Stimulated activated CD4-positive, alpha-beta T cell treated with anti-CD3 and anti-CD28 coated beads, TNF-alpha, amount 100 ng/mL, for 1 hour (primary cell): Measurements from ENCODE around the gene IRF7.

ENCODE experiments used
- DNase-seq, 3 donors: peaks; one replicate each; pipeline ENCODE4 v3.0.0-alpha.2; 2020; ENCODE audit warnings: low read depth in 3 of 3, low spot score in 1 of 3

IRF7 gene

DNA sequence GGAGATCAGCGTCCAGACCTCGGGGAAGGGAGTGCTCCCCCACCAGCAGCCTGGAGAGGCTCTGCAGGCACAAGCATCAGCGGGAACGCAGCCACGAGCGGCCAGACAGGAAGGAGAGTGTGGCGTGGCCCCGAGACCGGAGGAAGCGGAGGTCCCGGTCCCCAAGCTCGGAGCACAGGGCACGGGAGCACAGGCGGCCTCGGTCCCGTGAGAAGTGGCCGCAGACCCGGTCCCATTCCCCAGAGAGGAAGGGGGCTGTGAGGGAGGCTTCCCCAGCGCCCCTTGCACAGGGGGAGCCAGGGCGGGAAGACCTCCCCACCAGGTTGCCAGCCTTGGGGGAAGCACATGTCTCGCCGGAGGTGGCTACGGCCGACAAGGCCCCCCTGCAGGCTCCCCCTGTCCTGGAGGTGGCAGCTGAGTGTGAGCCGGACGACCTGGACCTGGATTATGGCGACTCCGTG lies 6.9 kb downstream of the IRF7 start:
- DNase-seq, result no peak

DNA sequence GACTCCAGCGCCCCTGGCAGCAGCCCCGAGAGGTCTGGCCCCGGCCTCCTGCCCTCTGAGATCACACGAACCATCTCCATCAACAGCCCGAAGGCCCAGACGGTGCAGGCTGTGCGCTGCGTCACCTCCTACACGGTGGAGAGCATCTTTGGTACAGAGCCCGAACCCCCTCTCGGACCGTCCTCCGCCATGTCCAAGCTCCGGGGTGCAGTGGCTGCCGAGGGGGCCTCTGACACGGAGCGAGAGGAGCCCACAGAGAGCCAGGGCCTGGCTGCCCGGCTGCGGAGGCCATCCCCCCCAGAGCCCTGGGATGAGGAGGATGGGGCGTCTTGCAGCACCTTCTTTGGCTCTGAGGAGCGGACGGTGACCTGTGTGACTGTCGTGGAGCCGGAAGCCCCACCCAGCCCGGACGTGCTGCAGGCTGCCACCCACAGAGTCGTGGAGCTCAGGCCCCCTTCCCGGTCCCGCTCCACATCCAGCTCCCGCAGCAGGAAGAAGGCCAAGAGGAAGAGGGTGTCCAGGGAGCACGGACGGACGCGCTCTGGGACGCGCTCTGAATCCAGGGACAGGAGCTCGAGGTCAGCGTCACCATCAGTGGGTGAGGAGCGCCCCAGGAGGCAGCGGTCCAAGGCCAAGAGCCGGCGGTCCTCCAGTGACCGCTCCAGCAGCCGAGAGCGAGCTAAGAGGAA lies 7.6 kb downstream of the IRF7 start:
- DNase-seq, result no peak

DNA sequence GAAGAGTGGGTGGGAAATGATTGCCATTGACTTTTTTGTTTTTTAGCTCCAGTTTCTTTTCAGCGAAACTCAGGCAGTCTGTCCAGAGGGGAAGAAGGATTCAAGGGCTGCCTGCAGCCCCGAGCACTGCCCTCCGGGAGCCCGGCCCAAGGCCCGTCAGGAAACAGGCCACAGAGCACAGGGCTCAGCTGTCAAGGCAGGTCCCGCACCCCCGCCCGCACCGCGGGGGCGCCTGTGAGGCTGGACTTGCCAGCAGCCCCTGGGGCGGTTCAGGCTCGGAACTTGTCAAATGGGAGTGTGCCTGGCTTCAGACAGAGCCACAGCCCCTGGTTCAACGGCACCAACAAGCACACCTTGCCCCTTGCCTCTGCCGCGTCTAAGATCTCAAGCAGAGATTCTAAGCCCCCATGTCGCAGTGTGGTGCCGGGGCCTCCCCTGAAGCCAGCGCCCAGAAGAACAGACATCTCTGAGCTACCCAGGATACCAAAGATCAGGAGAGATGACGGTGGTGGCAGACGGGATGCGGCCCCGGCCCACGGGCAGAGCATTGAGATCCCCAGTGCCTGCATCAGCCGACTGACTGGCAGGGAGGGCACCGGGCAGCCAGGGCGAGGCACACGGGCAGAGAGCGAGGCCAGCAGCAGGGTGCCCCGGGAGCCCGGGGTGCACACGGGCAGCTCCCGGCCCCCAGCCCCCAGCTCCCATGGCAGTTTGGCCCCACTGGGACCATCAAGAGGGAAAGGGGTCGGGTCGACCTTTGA lies 8.6 kb downstream of the IRF7 start:
- DNase-seq, result no peak

DNA sequence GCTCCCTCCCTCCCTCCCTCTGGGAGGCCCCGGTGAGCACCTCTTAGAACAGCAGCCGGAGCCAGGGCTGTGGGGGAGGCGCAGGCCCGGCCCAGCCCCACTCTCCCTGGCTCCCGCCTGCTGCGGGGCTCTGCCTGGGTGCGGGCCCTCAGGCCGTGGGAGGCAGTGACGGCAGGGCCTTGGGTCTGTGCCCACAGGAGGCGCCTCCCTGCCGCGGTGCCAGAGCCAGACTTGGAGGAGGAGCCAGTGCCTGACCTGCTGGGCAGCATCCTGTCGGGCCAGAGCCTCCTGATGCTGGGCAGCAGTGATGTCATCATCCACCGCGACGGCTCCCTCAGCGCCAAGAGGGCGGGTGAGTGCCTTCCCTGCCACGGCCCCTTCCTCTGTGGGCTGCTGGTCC lies 9.5 kb downstream of the IRF7 start:
- DNase-seq, result no peak

DNA sequence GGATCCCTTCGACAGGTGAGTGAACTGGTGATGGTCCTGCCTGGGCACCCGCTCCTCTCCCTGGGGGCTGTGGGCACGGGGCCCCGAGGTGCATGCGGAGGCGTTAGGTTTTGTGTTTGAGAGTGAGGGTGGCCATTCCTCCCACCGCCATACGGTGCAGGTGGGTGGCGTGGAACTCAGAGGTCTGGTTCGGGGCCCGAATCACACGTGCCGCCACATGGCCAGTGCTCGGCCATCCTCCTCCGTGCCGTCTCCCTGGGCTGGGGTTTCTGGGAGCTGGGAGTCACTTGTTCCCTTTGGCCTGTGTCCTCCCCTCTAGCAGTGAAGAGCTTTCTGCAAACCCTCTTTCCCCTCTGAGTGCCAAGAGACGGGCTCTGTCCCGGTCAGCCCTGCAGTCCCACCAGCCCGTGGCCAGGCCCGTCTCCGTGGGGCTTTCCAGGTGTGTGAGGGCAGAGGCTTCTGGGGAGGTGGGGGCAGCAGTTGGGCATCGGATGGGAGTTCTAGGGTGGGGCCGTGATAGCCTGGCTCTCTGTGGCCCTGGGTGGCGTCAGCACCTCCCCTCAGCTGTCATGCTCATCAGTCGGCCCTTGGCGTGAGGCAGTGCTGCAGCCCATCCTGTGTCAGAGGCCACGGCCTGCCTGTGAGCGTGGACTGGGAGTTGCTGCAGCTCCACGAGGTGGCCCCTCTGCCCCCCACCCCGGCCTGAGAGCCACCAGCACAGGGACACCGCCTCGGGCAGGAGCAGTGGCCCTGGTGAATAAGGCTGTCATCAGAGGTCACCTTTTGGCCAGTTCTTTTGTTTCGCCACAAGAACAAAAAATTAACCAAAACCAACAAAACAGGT lies 10.2 kb downstream of the IRF7 start:
- DNase-seq, result no peak

DNA sequence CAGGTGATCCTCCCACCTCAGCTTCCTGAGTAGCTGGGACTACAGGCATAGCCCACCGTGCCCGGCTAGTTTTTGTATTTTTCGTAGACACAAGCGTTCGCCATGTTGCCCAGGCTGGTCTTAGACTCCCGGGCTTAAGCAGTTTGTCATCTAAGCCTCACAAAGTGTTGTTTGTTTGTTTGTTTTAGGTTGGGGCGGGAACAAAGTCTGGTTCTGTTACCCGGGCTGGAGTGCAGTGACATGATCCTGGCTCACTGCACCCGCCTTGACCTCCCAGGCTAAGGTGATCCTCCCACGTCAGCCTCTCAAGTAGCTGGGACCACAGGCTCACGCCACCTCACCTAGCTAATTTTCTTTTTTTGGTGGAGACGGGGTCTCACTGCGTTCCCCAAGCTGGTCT lies 12.6 kb downstream of the IRF7 start:
- no peak for DNase-seq

DNA sequence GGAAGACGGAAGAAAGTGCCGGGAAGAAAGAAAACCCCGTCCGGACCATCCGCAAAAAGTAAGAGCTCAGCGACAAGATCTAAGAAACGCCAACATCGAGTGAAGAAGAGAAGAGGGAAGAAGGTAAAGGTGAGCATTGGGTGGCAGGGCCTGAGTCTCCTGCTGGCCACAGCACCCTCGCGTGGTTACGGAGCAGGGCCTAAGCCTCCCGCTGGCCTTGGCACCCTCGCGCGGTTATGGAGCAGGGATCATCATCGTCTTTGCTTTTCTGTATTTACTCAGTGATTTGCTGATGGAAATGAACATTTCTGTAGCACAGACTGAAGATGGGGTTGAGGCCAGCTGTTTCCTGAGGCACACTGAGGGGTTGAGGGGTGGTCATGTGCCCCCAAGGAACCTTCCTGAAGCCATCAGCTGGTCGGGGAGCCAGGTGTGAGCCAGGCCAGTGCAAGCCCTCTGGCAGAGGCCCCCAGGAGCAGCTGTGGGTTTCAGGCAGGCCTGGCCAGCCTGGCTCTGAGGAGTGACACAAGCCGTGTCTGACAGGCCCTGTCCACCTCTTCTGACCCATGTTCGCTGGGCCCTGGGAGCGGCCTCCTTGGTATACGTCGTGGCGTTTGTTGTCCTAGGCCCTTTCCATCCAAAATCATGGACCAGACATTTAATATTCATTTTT lies 14.0 kb downstream of the IRF7 start:
- no peak for DNase-seq

DNA sequence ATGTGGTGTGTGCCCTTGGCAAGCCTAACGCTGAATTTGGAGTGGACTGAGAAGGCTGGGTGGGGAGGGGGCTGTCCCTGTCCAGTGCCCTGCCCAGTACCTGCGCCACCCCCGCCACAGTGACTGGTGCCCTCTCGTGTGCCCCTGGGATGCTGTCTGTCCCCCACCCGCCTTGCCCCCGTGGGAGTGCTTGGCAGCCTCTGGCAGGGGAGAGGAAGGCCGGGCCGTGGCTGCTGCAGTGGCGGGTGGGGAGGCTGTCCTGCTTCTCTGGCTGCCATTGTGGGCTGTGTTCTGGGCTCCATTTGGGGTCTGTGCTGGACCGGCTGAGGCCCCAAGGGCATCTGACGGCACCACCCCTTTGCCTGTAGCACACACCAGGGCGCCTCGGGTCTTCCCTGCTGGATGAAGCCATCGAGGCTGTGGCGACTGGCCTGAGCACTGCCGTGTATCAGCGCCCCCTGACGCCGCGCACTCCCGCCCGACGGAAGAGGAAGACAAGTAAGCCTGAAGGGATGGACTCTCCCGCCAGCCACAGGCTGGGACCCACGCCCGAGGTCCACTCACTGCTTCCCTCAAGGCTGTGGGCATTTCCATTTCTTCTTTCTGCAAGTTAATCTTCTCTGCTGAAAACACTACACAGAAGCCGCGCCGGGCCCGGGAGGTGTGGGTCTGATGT lies 17.6 kb downstream of the IRF7 start:
- DNase-seq, result no peak

DNA sequence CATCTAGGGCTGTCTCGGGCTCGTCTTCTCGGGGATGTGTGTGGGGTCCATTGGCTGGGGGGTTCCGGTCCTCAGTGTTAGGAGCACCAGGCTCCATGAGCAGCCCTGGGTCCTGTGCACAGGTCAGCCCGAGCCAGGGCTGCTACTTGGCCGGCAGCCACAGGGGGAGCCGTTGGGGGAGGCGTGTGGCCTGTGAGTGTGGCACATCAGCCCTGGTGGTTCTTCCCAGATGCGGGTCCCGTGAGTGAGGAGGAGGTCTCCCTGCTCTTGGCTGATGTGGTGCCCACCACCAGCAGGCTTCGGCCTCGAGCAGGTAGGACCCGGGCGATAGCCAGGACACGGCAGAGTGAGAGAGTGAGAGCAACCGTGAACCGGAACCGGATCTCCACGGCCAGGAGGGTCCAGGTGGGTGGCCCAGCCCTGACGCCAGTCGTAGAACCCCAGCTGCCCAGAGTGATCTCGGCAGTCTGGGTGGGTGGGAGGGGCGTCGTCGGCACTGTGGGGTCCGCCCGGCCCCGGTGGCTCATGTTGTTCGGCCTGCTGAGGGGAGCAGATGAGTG lies 18.5 kb downstream of the IRF7 start:
- DNase-seq, result no peak

DNA sequence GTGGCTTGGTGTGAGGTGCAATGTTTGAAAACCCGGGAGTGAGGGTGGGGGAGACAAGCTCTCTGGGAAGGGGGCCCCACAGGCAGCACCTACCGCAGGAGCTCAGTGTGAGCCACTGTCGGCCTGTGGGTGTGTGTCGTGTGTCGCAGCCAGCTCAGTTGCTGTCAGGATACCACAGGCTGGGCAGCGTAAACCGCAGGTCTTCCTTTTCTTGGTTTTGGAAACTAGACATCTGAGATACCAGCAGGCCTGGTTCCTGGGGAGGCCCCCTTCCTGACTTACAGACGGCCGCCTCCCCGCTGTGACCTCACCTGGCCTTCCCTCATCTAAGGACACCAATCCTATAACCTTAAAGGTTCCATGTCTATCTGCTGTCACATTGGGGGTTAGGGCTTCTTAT lies 19.4 kb downstream of the IRF7 start:
- DNase-seq, result no peak

DNA sequence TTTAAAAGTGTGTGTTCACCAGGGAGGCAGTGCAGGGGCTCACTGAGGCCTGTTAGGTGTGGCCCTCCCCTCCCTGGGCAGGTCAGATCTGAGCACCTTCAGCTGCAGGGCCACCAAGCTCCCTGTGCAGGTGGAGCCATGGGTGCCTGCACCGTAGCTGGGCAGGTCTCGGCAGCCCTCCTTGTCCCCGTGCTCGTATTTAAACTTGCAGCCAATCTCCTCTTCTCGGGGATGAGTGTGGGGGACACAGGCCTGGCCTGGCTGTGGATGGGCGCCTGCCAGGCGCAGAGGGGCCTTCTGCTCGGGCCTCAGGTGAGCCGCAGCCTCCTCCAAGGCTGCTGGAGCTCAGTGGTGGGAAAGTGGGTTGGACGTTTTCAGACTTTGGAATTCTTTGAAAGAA lies 20.4 kb downstream of the IRF7 start:
- DNase-seq, result no peak

DNA sequence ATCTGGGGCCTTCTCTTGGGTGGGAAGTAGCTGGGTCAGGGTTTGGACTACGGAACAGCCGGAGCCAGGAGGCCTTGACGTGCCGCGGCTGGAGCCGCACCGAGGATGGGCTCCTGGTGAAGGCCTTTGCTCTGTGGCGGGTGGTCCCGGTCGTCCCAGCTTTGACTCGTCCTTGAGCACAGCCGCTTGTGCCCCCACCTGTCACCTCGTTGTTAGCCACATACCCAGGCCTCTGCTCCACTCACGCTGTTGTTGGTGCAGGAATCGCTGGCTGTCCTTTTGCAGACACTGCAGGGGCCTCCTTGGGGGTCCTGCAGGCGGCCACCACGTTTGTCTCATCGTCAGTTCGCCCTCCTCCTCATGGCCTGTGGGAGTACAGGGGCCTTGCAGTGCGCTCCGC lies 22.4 kb downstream of the IRF7 start:
- DNase-seq, result no peak

DNA sequence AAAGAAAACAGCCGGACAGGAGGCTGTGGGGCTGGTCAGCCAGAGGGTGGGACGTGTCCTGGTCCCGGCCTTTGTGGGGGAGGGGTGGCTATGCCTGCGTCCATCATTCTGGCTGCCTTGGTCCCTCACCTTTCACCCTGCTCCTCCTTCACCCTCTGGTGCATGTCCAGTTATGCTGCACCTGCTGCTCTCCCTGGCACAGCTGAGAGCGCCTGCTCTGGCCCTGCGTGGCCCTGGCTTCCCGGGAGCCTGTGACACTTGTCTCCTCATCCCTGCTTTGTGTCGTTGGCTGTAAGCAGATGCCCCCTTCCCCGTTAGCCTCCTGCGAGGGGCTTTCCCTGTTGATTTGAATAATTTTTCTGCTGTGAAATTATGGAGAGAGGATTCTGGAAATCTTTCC lies 22.8 kb downstream of the IRF7 start:
- no peak for DNase-seq

DNA sequence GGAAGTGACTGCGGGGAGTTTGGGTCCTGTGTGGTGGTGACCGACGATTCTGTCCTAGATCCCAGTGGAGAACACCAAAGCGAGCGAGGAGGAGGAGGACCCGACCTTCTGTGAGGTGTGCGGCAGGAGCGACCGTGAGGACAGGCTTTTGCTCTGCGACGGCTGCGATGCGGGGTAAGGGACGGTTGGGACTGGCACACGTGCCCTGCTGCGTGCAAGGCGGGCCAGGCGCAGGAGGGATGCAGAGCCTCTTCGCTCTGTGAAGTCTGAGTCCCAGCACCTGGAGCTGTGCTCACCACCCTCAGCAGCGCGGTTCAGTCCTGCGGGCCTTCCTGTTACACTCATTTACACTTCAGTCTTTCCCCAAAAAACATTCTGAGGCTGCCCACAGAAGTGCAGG lies 23.2 kb downstream of the IRF7 start:
- DNase-seq, result no peak

DNA sequence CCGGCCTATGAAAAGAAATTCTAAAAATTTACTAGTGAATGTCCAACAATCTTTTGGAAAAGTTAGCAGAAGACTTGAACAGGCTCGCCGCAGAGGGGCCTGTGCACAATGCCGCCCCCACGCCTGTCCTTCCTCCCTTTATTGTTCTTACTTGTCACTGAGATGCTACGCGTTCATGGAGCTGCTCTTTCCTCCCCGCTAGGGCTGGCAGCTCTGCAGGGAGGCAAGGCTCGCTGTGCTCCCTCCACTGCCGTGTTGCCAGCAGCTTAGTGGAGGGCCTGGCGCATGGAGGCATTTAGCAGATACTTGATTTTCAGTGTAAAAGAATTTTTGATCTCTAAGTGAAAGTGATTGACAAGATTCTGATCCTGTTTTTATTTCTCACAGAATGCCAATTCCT lies 24.8 kb downstream of the IRF7 start:
- no peak for DNase-seq

DNA sequence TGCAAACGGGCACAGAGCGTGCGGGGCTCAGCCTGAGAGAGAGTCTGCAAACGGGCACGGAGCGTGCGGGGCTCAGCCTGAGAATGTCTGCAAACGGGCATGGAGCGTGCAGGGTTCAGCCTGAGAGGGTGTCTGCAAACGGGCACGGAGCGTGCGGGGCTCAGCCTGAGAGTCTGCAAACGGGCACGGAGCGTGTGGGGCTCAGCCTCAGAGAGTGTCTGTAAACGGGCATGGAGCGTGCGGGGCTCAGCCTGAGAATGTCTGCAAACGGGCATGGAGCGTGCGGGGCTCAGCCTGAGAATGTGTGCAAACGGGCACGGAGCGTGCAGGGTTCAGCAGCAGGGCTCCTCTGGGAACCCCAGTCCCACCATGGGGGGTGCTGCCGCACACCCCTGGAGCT lies 26.0 kb downstream of the IRF7 start:
- no peak for DNase-seq

DNA sequence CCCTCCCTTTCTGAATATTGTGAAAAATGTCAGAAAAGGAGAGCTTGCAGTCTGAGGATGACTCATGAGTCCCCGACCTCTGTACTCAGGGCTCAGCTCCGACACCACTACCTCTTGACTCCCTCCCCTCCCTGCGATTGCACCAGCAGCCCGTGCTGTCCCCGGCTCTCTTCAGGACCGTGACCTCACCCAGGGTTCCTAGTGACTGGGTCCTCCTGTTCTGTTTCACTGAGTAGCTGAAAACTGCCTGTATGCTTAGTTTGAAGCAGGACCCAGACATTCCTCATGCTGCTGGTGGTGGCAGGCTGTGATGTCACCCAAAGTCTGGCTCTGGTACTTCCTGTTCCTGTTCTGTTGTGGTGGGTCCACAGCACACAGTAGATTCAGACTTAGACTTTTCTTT lies 27.8 kb downstream of the IRF7 start:
- peak; percentile 30 to 47 (median 32) for DNase-seq

DNA sequence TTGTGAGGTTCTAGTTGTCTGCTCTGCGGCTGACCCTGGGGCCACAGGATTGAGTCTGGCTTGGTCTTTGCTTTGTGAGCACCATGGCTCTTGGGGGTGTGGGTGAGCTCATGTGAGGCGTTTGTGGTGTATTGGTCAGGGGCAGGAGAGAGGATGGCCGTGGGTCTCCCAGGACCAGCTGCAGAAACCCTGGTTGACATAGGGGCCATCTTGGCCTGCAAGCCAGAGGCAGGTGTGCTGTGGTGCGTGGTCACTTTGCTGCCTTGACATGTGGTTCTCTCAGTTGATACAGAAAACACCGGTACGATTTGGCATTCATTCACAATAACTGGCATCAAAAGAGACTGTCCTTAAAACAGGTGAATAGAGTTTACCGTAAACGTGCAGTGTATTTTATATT lies 28.2 kb downstream of the IRF7 start:
- no peak for DNase-seq

DNA sequence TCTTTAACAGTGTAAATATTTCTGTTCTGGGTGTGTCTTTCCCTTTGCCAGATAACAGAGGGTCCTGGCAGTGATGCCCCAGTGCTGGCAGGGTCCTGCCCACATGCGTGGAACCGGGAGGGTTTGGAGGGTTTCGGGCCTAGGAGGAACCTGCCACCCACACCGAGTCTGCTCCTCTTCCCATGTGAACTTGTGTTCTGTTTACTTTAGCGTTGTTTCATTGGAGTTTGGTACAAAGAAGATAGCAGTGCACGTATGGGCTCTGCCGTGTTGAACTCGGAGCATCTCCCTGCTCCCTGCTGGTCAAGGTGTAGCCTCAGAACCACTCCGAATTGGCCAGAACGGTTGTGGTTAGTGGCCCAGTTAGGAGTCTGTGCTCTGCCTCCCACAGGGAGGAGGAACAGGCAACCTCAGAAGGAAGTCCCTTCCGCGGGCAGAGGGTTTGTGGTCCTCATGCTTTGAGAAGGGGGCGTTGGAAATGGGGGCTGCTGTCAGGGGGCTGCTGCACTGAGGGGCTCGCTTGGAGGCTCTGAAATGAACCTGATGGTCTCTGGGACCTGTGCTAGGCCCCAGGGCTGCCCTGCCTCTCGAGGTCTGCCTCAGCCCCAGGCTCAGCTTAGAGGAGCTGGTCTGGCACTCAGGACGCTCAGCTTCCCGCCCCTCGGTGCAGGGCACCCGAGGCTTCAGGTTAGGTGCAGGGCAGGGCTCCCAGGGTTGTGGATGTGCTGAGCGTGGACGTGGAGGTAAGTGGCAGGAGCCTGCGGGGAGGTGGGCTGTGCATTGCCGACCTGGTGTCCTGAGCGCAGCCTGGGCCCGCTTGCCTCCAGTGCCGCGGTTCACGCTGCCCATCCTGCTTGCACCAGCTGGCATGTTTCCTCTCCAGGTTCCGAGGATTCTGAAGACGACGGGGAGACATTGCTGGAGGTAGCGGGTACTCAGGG lies 29.1 kb downstream of the IRF7 start:
- DNase-seq, result no peak
